SU-DHL-6 (cell line): ENCODE measurements around the gene WWP2.

Experiments used
- CTCF ChIP-seq: fragments of 200-600 bp; sonication (generic); IDR thresholded peaks from one replicate; pipeline ENCODE4 v1.5.1; 2017; ENCODE audit warnings: antibody characterized with exemption, mild to moderate bottlenecking, low read length, moderate library complexity; ENCODE audit not compliant: insufficient read depth, poor library complexity, severe bottlenecking
- EZH2phosphoT487 ChIP-seq: fragments of 200-600 bp; sonication (generic), shearing (Covaris generic); conservative IDR thresholded peaks from 2 replicates; pipeline ENCODE4 v1.6.1; 2018; ENCODE audit warnings: mild to moderate bottlenecking, antibody characterized with exemption, low read length, moderate library complexity, mixed read lengths

- no peak for TF ChIP-seq CTCF
- TF ChIP-seq EZH2phosphoT487 = no peak
Observed at GRCh38 chr16:69873783-69874182, 111.7 kb downstream of the WWP2 start.
